GM21390 (cell line): ENCODE data around the gene IL27RA.

Experiments
- ATAC-seq: cut with Tn5 transposase; IDR thresholded peaks from one replicate; pipeline ENCODE4 v1.9.1; 2021; ENCODE audit not compliant: unreplicated experiment

IL27RA gene

GRCh38 chr19:14082675-14082960, 51.1 kb downstream of the IL27RA start:
- no peak for ATAC-seq

- no peak for ATAC-seq
Measured at GRCh38 chr19:14085309-14085995, 53.9 kb downstream of the IL27RA start, which contains the start of gene C19orf67. Gene C19orf67, minus strand, starts transcription at chr19:14085783. Its CDS starts 156 bp downstream, at chr19:14085627.

GRCh38 chr19:14086098-14086497, 54.5 kb downstream of the IL27RA start:
- no peak for ATAC-seq

GRCh38 chr19:14088634-14089411, 57.3 kb downstream of the IL27RA start:
- ATAC-seq = no peak

- no peak for ATAC-seq
Measured at GRCh38 chr19:14089412-14089661, 57.8 kb downstream of the IL27RA start.

- no peak for ATAC-seq
Measured at GRCh38 chr19:14089662-14090508, 58.3 kb downstream of the IL27RA start.

- peak; percentile 38 for ATAC-seq
Measured at GRCh38 chr19:14090509-14091080, 59.0 kb downstream of the IL27RA start, which contains the start of gene SAMD1. Gene SAMD1, minus strand, starts transcription at chr19:14090751.

- ATAC-seq = peak; percentile 56
Measured at GRCh38 chr19:14091081-14091812, 59.7 kb downstream of the IL27RA start.

GRCh38 chr19:14091813-14092462, 60.4 kb downstream of the IL27RA start:
- ATAC-seq = no peak

- ATAC-seq = no peak
Measured at GRCh38 chr19:14093117-14093823, 61.7 kb downstream of the IL27RA start.

GRCh38 chr19:14094854-14095253, 63.3 kb downstream of the IL27RA start:
- no peak for ATAC-seq

- ATAC-seq = no peak
Measured at GRCh38 chr19:14096272-14096992, 64.9 kb downstream of the IL27RA start.

GRCh38 chr19:14097532-14098151, 66.1 kb downstream of the IL27RA start:
- no peak for ATAC-seq

- ATAC-seq = no peak
Measured at GRCh38 chr19:14101003-14101545, 69.5 kb downstream of the IL27RA start.

GRCh38 chr19:14102102-14102696, 70.6 kb downstream of the IL27RA start:
- no peak for ATAC-seq

- no peak for ATAC-seq
Measured at GRCh38 chr19:14102756-14103155, 71.2 kb downstream of the IL27RA start.
